MM.1S (cell line): ENCODE results near the gene MBOAT2.

Experiments used
- CTCF ChIP-seq: fragments of 300-600 bp; sonication (generic); IDR thresholded peaks from 2 replicates; pipeline ENCODE4 v1.5.1; 2016; ENCODE audit warnings: antibody characterized with exemption, low read length, mixed read lengths
- EZH2 ChIP-seq: fragments of 300-600 bp; sonication (generic); optimal IDR thresholded peaks from 2 replicates; pipeline ENCODE3; 2017; ENCODE audit warnings: low read depth, mild to moderate bottlenecking, antibody characterized with exemption, low read length, mixed read lengths

GRCh38 chr2:8966123-8966908 lies 37.2 kb downstream of the MBOAT2 start:
- TF ChIP-seq CTCF (no peak), EZH2 (no peak)
